Hematopoietic multipotent progenitor cell treated with erythropoietin and hydrocortisone succinate and interleukin-3 and kit ligand, for 4 days (in vitro differentiated cells): Measurements from ENCODE around the gene DDA1.
A peak's percentile ranks its signal among the peaks of the same experiment; 100 is the strongest.
"Not testable (repeated sequence)": the region's sequence is repeated elsewhere in the genome, so short reads cannot be mapped to it uniquely, and the experiment has no call there.

ENCODE experiments used
- DNase-seq: peaks from one replicate; pipeline ENCODE4 v3.0.0-alpha.2; 2015

Gene DDA1

GRCh38 chr19:17348700-17349099, 39.3 kb downstream of the DDA1 start:
- DNase-seq: no peak

GRCh38 chr19:17351815-17352435, 42.6 kb downstream of the DDA1 start:
- no peak for DNase-seq

GRCh38 chr19:17352608-17353280, 43.4 kb downstream of the DDA1 start:
- no peak for DNase-seq

- DNase-seq: no peak
Measured at GRCh38 chr19:17353386-17353785, 44.0 kb downstream of the DDA1 start.

- DNase-seq: no peak
Measured at GRCh38 chr19:17357078-17357666, 47.8 kb downstream of the DDA1 start.

GRCh38 chr19:17357724-17358123, 48.4 kb downstream of the DDA1 start:
- no peak for DNase-seq

- no peak for DNase-seq
Measured at GRCh38 chr19:17358395-17358794, 49.0 kb downstream of the DDA1 start.

- no peak for DNase-seq
Measured at GRCh38 chr19:17359905-17360800, 50.8 kb downstream of the DDA1 start.

- not testable (repeated sequence) for DNase-seq
Measured at GRCh38 chr19:17363852-17364605, 54.7 kb downstream of the DDA1 start.

- no peak for DNase-seq
Measured at GRCh38 chr19:17365361-17365760, 56.0 kb downstream of the DDA1 start.

GRCh38 chr19:17370026-17370587, 60.7 kb downstream of the DDA1 start:
- DNase-seq: peak; percentile 74
